SK-N-MC (cell line): ENCODE results near the gene LTA4H.

Experiments
- DNase-seq: peaks from one replicate; pipeline ENCODE4 v3.0.0-alpha.2; 2011; ENCODE audit warnings: low read depth, low spot score
- H3K27ac ChIP-seq: fragments of 200-600 bp; sonication (generic); 2 replicates; pipeline ENCODE4 v1.5.1; 2016; ENCODE audit warnings: mixed run types
- H3K36me3 ChIP-seq: fragments of 200-600 bp; sonication (generic); 2 replicates; pipeline ENCODE4 v1.6.1; 2017; ENCODE audit warnings: antibody characterized with exemption, low read length, mixed read lengths; ENCODE audit not compliant: insufficient read depth
- H3K4me3 ChIP-seq: fragments of 200-600 bp; sonication (generic); 2 replicates; pipeline ENCODE4 v1.5.1; 2016
- H3K9ac ChIP-seq: fragments of 200-600 bp; sonication (generic); 2 replicates; pipeline ENCODE4 v1.8.0; 2017; ENCODE audit warnings: mixed run types, mixed read lengths; ENCODE audit not compliant: insufficient read length
- H3K9me3 ChIP-seq: fragments of 200-600 bp; sonication (generic); 2 replicates; pipeline ENCODE4 v1.6.1; 2017; ENCODE audit warnings: low read depth, mild to moderate bottlenecking, antibody characterized with exemption, low read length, moderate library complexity, mixed read lengths
- EZH2 ChIP-seq: fragments of 200-600 bp; sonication (generic); IDR thresholded peaks from one replicate; pipeline ENCODE4 v1.6.1; 2017; ENCODE audit warnings: antibody characterized with exemption
- FOXP2 ChIP-seq: optimal IDR thresholded peaks from 2 replicates; pipeline ENCODE3; 2011; ENCODE audit warnings: mild to moderate bottlenecking, moderate library complexity; ENCODE audit not compliant: insufficient read depth; ENCODE audit errors: extremely low read length, control extremely low read depth
- POLR2AphosphoS5 ChIP-seq: IDR thresholded peaks from 2 replicates; pipeline ENCODE4 v1.6.1; 2012; ENCODE audit warnings: mild to moderate bottlenecking, low read depth, low read length, borderline replicate concordance

The LTA4H gene

DNA sequence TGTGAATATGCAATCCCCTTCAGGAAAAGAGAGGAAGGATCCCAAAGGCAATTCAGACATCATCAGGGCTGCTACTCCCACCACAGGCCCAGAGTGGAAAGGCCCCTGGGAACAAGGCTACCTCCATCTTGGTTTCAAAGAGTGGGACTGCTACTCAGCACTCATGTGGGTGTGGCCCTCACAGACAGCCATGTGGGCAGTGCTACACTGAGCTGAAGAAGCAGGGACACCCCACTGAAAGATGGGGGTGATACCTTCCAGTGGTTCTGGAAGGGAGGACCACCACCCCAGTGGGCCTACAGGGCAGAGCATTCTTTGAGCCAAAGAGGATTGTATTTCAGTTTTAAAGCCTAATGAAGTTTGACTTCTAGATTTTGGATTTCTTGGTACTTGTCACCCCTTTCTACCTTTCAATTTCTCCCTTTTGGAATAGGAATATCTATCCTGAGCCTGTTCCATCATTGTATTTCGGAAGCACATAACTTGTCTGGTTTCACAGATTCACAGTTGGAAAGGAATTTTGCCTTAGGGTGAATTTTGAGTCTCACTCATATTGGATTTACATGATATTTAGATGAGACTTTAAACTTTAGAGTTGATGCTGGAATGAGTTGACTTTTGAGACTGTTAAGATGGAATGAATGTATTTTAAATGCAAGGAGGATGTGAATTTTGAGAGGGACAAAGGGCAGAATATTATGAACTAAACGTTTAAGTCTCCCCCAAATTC is 16.5 kb upstream of the LTA4H start:
- H3K27ac ChIP-seq = no peak overlapping the region
- no peak for DNase-seq
- H3K9ac ChIP-seq = no peak overlapping the region
- TF ChIP-seq FOXP2 (no peak), POLR2AphosphoS5 (no peak), EZH2 (no peak)
- H3K36me3 ChIP-seq = no peaks in the 10 kb centered on the region
- H3K9me3 ChIP-seq = no peaks in the 10 kb centered on the region
- H3K4me3 ChIP-seq = no peak overlapping the region

DNA sequence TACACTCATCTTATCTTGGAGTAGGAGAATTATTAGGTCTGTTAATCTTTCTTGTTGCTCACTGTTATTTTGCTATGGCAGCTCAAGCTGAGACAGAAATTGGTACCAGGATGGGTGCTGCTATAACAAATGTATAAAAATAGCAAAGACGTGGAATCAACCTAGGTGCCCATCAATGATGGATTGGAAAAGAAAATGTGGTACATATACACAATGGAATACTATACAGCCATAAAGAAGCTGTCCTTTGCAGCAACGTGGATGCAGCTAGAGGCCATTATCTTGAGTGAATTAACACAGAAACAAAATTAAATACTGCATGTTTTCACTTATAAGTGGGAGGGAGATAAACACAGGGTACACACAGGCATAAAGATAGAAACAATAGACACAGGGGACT is 14.8 kb upstream of the LTA4H start:
- Histone ChIP-seq H3K9ac (no peak overlapping the region), H3K9me3 (no peaks in the 10 kb centered on the region), H3K27ac (no peak overlapping the region), H3K36me3 (no peaks in the 10 kb centered on the region), H3K4me3 (no peak overlapping the region)
- TF ChIP-seq EZH2 = no peak
- TF ChIP-seq POLR2AphosphoS5 = no peak
- no peak for TF ChIP-seq FOXP2
- no peak for DNase-seq

DNA sequence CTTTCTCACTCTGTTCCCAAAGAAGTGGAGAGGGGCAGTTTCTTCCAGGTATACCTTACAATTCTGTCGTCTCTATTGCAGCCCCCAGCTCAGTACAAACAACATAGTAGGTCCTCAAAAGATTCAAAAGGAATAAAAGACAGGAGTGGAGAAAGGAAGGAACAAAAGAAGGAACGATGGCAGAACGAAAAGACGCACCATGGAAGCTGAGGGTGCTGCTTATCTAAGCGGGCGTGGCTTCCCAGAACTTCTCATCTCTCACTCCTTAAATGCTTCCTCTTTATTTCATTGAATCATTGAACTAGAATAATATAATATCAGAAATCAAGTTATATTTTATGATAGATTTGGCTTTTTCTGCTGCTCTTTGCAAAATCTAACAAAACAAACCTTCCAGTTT is 13.7 kb upstream of the LTA4H start:
- DNase-seq = no peak
- H3K27ac ChIP-seq = no peak overlapping the region
- H3K36me3 ChIP-seq = no peaks in the 10 kb centered on the region
- H3K9ac ChIP-seq = no peak overlapping the region
- TF ChIP-seq FOXP2 = no peak
- TF ChIP-seq POLR2AphosphoS5 = no peak
- no peak for TF ChIP-seq EZH2
- no peaks in the 10 kb centered on the region for H3K9me3 ChIP-seq
- no peak overlapping the region for H3K4me3 ChIP-seq

DNA sequence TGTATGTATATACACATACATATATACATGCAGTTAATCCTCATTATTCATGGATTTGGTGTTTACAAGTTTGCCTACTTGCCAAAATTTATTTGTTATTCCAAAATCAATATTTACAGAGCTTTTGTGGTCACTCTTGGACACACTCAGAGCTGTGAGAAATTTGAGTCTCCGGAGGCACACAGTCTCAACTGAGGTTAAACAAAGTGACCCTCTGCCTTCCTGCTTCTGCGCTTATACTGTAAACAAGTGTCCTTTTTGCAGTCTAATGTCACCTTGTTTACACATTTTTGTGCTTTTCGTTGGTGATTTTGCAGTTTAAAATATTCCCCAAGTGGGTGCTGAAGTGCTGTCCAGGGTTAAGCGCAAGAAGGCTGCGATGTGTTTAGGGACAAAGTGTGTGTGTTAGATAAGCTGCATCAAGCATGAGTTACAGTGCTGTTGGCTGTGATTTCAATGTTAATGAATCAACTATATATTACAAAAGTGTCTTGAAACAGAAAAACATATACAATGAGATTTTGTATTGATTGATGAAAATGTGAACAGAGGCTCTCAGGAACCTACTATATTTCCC is 13.1 kb upstream of the LTA4H start:
- Histone ChIP-seq H3K4me3 (no peak overlapping the region), H3K27ac (no peak overlapping the region), H3K9me3 (no peaks in the 10 kb centered on the region), H3K36me3 (no peaks in the 10 kb centered on the region), H3K9ac (no peak overlapping the region)
- TF ChIP-seq POLR2AphosphoS5 = no peak
- TF ChIP-seq EZH2 = no peak
- no peak for TF ChIP-seq FOXP2
- DNase-seq = no peak

DNA sequence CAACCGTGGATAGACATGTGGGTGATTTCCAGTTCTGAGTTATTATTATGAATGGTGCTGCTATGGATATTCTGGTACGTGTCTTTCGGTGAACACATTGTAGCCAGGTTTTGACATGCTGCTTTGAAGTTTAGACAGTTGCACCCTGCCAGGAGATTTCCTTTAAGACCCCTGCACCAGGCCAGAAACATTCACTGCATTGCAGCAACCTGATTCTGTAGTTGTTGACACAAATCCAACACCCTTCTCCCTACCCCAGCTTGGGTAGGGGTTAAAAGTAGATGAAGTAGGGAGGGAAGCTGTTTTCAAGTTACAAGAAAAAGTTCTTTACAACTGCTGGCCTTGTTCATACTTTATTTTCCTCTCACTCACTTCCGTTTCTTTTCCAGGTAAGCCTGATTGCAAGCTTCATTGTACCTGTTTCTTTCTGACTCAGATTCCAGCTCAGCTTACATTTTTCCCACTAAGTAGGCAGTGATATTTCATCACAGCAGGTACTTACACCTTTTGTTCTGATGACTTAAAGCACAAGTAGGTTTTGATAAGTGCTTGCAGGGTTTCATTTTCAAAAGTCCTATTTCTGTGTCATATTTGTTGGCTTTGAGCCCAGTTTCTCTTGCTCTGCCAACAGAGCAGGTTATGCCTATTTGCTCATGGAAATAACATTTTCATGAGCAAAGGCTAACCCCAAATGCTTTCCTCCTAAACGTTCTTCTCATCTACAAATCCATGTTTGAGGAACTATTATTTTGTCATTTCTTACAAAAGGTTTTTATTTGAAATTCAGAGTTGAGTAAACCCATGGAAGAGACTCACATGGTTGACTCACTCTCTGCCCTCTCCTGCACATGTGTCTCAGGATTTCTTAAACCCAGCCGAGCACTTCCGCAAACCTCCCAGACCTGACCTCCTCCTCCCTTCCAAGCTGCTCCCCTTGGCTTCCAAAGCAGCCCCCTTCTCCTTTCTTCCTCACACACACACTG is 12.1 kb upstream of the LTA4H start:
- no peak for DNase-seq
- H3K36me3 ChIP-seq = no peaks in the 10 kb centered on the region
- TF ChIP-seq FOXP2 = no peak
- TF ChIP-seq POLR2AphosphoS5 = no peak
- no peak for TF ChIP-seq EZH2
- H3K9me3 ChIP-seq = no peaks in the 10 kb centered on the region
- no peak overlapping the region for H3K4me3 ChIP-seq
- no peak overlapping the region for H3K9ac ChIP-seq
- no peak overlapping the region for H3K27ac ChIP-seq

DNA sequence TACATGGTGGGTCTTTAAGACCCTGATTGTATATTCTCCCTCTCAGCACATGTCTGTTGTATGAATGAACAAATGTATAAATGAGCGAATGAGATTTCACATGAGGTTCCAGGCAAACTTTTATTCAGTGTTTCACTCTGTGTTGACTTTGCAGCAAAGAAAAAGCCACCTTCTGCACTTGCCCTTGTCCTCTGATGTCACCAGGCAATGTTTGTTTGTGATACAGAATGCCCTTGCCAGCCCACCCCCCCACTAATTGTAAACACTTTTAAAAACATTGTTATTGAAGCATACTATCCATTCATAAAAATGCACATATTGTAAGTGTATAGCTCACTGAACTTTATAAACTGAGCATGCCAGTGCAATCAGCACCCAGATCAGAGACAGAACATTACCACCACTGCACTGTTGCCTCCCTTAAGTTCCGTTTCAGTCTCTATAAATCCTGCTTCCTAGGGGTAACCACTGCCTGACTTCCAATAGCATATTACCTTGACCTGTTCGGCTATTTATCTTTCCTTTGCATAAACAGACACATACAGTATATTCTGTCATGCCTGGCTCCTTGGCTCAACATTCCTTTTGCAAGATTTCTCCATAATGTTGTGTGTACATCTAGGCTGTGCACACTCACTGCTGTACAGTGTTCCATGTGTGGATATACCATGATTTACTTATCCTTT is 11.3 kb upstream of the LTA4H start:
- no peaks in the 10 kb centered on the region for H3K9me3 ChIP-seq
- H3K36me3 ChIP-seq = no peaks in the 10 kb centered on the region
- H3K4me3 ChIP-seq = no peak overlapping the region
- no peak overlapping the region for H3K27ac ChIP-seq
- no peak for DNase-seq
- TF ChIP-seq POLR2AphosphoS5 = no peak
- TF ChIP-seq FOXP2 = no peak
- TF ChIP-seq EZH2 = no peak
- H3K9ac ChIP-seq = no peak overlapping the region

DNA sequence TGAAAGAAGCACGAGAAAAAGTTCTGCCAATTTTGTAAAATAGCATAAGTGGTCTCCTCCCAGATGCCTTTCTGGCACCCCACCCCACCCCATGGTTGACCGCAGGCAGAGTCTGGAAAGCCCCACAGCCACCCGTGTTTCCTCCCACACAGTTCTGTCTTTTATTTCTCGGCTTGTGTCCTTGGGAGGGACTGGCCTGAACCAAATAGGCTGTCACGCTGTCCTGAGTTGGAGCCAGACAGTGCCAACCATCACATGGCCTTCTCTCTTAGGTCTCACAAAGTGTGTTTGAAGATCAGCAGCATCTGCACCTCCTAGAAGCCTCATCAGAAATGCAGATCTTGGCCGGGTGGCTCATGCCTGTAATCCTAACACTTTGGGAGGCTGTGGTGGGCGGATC is 10.2 kb upstream of the LTA4H start:
- Histone ChIP-seq H3K27ac (no peak overlapping the region), H3K9ac (no peak overlapping the region), H3K4me3 (no peak overlapping the region), H3K9me3 (no peaks in the 10 kb centered on the region), H3K36me3 (no peaks in the 10 kb centered on the region)
- DNase-seq = no peak
- TF ChIP-seq EZH2 (no peak), POLR2AphosphoS5 (no peak), FOXP2 (no peak)

DNA sequence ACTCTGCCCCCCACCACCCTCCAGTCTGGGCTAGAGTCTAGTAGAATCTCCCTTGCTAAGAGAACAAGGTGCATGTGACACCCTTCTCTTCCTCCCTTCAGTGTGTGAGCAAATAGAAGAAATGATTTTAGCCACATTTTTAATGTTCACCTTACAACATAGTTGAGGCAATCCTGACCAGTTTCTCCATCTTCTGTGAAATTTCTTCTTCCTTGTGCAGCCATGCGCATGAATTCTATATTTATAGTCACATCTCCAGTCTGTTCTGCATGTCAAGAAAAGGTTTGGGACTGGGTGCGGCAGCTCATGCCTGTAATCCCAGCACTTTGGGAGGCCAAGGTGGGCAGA is 9.5 kb upstream of the LTA4H start:
- DNase-seq = no peak
- Histone ChIP-seq H3K9me3 (no peaks in the 10 kb centered on the region), H3K27ac (no peak overlapping the region), H3K4me3 (no peak overlapping the region), H3K36me3 (no peaks in the 10 kb centered on the region), H3K9ac (no peak overlapping the region)
- TF ChIP-seq FOXP2 = no peak
- no peak for TF ChIP-seq POLR2AphosphoS5
- TF ChIP-seq EZH2 = no peak
